ENCODE results near the gene EFCAB8.
"Not testable (repeated sequence)": the region's sequence is repeated elsewhere in the genome, so short reads cannot be mapped to it uniquely, and the experiment has no call there.

EFCAB8 gene

GRCh38 chr20:32975121-32975520 lies 116.4 kb downstream of the EFCAB8 start:
- not testable (repeated sequence) for DNase-seq

- no peak for DNase-seq
These were observed 117.3 kb downstream of the EFCAB8 start for GRCh38 chr20:32975698-32976674.

GRCh38 chr20:32976746-32977145 lies 118.0 kb downstream of the EFCAB8 start:
- no peak for DNase-seq

- no peak for DNase-seq
These were observed 118.7 kb downstream of the EFCAB8 start for GRCh38 chr20:32977281-32978008.

- no peak for DNase-seq
These were observed 119.2 kb downstream of the EFCAB8 start for GRCh38 chr20:32978009-32978335.

- DNase-seq, result no peak
These were observed 120.7 kb downstream of the EFCAB8 start for GRCh38 chr20:32979201-32979998.

GRCh38 chr20:32980131-32980941 lies 121.6 kb downstream of the EFCAB8 start:
- no peak for DNase-seq

GRCh38 chr20:32980990-32981389 lies 122.3 kb downstream of the EFCAB8 start:
- DNase-seq, result no peak

- DNase-seq, result no peak
These were observed 124.1 kb downstream of the EFCAB8 start for GRCh38 chr20:32982617-32983458.

GRCh38 chr20:32983459-32984112 lies 124.9 kb downstream of the EFCAB8 start:
- DNase-seq, result no peak

- no peak for DNase-seq
These were observed 125.5 kb downstream of the EFCAB8 start for GRCh38 chr20:32984196-32984595.

GRCh38 chr20:32984631-32985354 lies 126.1 kb downstream of the EFCAB8 start:
- no peak for DNase-seq

- DNase-seq, result no peak
These were observed 126.9 kb downstream of the EFCAB8 start for GRCh38 chr20:32985596-32985995.

- DNase-seq, result no peak
These were observed 127.7 kb downstream of the EFCAB8 start for GRCh38 chr20:32986331-32986966.

GRCh38 chr20:32987044-32987825 lies 128.5 kb downstream of the EFCAB8 start:
- DNase-seq, result no peak

GRCh38 chr20:32988008-32988407 lies 129.3 kb downstream of the EFCAB8 start:
- DNase-seq, result no peak

GRCh38 chr20:32989507-32990283 lies 131.0 kb downstream of the EFCAB8 start:
- DNase-seq, result no peak

- no peak for DNase-seq
These were observed 131.7 kb downstream of the EFCAB8 start for GRCh38 chr20:32990426-32990825.
